ENCODE measurements around the gene MEAF6.
A peak's percentile ranks its signal among the peaks of the same experiment; 100 is the strongest.

The MEAF6 gene

DNA sequence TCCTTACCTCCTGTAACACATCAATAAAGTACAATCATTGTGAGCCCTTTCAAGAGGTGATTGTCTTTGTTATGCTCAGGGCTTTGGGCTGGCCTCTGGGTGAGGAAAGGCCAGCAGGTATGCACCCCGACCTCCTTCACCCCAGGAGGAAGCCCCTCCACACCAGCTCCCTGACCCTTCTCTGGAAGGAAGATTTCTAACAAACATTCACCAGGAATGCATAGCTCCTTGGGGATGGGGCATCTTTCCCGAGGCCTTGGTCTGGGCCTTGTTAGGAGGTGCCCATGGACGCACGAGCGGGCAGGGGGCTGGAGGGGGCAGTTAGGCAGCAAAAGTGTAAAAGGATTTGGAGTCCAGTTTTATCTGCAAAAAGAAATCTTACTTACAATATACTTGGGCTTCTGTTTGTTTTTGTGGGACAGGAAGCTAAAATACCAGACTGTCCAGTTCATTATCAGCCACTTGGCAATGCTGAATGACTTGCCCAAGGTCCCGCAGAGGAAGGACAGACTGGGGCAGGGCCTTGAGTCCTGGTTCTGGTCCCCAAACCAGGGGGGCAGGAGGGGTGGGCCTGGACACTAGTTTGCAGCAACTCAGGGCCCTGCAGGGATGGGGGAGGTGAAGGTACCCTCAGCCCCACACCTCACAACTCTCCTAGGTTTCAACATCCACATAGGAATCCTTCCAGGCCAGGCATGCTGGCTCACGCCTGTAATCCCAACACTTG, 30.1 kb downstream of the MEAF6 start:
- no peak for DNase-seq (ENCODE audit: low read depth in 3 of 3)

DNA sequence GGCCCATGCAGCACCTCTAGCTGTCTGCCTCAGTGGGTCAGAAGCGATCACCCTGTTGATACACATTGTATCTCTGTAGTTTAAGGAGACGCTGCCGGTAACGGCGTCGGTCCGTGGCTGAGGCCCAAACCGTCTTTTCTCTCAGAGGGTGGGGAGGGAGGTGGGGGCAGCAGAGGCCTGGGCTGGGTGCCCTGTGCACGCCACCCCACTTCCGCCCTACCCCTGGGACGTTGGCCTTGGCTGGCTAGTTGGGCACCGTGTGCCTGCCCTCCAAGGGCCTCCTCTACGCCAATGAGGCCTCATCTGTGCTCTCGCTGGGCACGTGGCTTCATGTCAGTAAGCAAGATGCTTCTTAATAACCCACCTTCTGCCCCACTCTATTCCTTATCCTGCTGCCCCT, 30.8 kb downstream of the MEAF6 start:
- DNase-seq (ENCODE audit: low read depth in 3 of 3): no peak

DNA sequence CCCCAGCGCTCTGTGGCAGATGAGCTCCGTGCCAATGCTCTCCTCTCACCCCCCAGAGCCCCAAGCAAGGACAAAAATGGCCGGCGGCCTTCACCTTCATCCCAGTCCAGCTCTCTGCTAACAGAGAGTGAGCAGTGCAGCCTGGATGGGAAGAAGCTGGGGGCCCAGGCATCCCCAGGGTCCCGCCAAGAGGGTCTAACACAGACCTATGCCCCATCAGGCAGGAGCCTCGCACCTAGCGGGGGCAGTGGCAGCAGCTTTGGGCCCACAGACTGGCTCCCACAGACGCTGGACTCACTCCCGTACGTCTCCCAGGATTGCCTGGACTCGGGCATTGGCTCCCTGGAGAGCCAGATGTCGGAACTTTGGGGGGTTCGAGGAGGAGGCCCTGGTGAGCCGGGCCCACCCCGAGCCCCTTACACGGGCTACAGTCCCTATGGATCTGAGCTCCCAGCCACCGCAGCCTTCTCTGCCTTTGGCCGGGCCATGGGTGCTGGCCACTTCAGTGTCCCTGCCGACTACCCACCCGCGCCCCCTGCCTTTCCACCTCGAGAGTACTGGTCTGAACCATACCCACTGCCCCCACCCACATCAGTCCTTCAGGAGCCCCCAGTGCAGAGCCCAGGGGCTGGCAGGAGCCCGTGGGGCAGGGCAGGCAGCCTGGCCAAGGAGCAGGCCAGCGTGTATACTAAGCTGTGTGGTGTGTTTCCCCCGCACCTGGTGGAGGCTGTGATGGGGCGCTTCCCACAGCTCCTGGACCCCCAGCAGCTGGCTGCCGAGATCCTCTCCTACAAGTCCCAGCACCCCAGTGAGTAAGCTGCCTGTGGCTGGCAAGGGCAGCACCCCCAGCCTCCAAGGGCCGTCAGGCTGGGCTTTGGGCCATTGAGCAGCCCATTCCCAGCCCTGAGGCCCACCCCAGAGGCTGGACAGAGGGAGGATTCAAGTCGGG, 31.5 kb downstream of the MEAF6 start:
- DNase-seq (ENCODE audit: low read depth in 3 of 3): no peak

DNA sequence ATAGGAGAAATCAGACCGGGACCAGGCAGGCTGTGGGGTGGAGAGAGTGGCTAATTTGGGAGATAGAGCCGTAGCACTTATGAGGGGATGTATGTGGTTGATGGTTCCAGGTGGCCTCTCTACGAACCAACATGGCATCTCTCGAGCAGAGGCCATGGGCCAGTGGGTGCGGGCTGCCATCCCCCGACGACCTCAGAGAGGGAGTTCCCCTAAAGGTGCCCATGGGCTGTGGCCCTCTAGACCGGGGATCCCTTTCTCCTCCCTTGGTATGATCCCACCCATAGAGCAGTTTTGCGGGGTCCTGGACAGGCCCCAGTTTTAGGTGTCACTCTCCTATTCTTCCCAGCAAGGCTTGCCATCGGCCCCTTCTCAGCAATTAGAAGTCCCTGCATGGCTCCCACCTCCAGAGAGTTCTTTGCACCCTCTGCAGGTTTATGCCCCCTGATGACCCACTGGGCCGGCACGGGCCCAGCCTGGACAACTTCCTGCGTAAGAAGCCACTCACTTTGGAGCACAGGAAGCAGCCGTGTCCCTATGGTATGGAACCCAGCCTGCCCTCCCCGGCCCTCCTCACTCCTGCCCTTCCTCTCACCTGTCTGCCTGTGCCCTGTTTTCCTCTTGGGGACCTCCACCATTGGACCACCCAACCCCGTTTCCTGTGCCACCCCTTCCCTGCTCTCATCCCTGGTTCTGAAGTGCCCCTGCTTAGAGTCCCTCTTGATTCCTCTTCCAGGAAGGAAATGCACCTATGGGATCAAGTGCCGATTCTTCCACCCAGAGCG, 32.4 kb downstream of the MEAF6 start:
- no peak for DNase-seq (ENCODE audit: low read depth in 3 of 3)

DNA sequence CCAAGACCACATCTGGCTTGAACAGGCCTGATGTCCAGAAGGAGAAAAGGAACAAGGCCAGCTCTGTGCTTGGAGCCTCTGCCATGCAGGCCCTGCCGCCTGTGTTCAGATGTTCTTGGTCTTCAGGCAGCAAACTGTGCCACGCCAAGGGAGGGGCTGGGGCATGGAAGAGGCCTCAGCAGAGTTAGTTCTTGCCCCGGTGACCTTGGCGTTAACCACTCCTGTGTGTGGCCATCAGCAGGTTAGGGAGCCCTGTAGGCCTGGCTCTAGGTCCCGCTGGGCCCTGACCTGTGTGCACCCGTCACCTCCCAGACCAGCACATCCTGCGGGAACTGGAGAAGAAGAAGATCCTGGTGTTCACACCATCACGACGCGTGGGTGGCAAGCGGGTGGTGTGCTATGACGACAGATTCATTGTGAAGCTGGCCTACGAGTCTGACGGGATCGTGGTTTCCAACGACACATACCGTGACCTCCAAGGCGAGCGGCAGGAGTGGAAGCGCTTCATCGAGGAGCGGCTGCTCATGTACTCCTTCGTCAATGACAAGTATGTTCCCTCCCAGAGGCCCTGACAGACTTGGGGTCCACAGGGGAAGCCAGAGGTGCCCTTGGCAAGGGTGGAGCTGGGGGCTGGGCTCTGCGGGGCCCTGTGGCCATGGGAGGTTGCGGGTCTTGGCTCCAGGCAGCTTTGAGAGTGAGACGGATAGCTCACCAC, 33.1 kb downstream of the MEAF6 start:
- peak in 1 of 3 donors; percentile 30 for DNase-seq (ENCODE audit: low read depth in 3 of 3)

DNA sequence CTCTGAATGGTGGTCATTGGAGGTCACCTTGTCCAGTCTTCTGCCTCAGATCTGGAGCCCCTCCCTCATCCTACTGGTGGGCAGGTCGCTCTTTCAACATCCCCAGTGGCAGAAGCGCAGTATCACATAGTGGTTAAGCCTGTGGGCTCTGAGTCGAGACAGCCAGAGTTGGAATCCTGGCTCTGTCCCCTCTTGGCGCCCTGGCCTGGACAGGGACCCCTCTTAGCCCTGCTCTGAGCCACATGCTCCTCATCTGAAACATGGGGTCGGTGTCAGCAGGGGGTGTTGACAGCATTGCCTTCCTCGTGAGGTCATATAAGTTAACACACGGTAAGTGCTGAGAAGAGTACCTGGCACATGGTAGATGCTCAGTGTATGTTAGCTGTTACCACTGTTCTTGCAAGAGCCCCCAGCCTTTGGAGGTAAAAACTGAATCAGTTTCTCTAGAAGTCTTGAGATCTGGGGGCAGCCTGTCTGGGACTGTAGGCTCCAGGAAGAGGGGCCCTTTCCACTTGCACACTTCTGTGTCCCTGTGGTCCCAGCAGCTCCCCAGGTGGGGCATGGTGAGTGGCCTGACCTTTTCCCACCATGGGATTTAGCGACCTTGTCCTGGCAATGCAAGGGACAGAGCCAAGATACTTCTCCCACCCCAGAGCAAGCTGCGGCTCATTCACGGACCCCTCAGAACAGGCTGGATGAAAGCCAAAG, 33.8 kb downstream of the MEAF6 start:
- DNase-seq (ENCODE audit: low read depth in 3 of 3): no peak

DNA sequence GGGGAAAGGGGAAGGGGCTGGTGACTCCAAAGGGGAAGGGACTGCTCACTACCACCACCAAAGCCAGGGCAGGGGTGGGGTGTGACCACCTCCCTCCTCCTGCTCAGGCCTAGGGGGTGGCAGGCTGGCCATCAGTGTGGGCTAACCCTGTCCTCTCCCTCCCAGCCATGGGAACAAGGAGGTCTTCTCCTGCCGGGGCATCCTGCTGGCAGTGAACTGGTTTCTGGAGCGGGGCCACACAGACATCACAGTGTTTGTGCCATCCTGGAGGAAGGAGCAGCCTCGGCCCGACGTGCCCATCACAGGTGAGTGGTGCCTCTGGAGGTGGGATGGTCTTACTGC, 34.5 kb downstream of the MEAF6 start:
- DNase-seq (ENCODE audit: low read depth in 3 of 3): no peak

DNA sequence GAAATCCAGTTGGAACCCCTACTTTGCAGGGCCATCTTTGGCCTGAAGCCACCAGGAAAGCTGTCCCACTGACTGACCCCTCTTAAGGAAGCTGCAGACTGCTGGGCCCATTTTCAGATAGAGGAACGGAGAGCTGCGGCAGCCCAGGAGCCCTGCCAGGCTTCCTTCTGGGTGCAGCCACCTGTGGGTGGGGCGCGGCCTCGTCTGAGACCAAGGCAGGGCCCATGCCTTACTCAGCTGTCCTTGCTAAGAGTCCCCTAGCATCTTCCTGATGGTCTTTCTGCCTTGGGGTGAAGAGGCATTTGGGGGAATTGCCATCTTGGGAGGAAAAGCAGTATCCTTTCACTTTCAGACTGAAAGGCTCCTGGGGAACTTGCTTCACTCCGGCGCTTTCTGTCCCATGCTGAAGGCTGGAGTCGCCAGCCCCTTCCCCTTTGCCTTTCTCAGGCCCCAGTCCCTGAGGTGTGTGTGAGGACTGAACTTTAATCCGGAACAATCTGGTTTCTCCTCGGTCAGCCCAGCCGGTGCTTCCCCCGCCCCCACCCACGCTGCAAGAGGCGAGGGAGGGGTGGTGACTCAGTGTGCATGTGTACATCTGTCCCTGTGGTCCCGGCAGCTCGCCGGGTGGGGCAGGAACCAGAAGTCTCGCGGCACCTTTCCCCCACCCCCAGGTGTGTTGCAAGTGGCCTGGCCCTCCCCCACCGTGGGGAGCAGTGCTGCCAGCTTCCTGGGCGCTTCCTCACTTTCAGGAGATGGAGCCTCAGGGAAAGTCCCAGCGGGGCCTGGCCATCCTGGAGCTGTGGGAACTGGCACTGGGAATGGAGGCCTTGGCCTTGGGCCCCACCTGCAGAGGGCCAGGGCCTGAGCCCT, 35.1 kb downstream of the MEAF6 start:
- peak; percentile 81 to 90 (median 90) for DNase-seq (ENCODE audit: low read depth in 3 of 3)

DNA sequence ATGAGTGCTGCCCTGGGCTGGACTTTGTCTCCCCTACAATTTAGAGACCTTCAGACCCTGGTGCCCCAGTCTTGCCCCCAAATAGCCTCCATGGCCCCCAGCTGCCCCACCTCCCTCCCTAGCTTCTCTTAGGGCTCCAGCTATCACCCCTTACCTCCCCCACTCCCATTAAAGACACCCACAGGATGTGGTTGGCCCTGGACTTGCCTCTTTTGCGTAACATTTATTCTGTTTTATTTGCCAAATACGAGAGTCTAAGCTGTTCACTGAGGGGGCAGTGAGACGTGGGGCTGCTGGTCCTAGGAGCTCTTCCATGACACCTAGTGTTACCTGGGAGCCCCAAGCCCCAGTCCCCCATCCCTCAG, 35.7 kb downstream of the MEAF6 start:
- DNase-seq (ENCODE audit: low read depth in 3 of 3): no peak

DNA sequence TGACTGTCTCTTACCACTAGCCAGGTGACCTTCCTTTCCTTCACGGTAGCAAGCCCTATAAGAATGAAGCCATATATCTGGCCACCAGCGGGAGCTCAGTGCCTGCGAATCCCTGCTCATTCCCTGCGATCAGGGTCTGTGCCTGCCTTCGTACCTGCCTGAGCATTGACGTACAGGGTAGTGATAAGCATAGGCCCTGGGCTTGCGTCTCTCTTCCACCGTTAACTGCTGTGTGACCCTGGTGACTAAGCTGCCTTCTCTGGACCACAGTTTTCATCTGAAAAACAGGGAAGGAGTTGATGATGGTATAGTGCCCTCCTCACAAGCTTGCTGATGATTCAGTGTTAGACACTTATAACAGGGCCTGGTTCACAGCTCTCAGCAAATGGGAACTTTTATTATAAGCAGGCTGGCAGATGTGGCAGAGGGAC, 36.1 kb downstream of the MEAF6 start:
- DNase-seq (ENCODE audit: low read depth in 3 of 3): peak in 1 of 3 donors; percentile 54

DNA sequence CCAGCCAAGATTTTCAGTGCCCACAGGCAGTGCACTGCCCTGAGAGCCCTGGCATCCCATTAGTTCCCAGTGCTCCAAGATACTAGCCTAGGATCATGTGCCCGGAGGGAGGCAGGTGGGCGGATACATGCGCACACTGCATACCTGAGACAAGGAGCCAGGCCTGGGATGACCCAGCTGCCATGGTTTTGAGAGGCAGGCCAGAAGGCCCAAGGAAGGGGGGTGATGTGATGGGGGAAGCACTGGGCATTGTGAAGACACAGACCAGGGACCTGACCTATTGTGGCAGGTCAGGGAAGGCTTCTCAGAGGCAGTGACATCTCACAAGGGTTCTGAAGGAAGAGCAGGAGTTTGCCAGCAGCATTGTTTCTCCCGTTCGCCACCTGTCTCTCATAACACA, 36.6 kb downstream of the MEAF6 start:
- no peak for DNase-seq (ENCODE audit: low read depth in 3 of 3)

DNA sequence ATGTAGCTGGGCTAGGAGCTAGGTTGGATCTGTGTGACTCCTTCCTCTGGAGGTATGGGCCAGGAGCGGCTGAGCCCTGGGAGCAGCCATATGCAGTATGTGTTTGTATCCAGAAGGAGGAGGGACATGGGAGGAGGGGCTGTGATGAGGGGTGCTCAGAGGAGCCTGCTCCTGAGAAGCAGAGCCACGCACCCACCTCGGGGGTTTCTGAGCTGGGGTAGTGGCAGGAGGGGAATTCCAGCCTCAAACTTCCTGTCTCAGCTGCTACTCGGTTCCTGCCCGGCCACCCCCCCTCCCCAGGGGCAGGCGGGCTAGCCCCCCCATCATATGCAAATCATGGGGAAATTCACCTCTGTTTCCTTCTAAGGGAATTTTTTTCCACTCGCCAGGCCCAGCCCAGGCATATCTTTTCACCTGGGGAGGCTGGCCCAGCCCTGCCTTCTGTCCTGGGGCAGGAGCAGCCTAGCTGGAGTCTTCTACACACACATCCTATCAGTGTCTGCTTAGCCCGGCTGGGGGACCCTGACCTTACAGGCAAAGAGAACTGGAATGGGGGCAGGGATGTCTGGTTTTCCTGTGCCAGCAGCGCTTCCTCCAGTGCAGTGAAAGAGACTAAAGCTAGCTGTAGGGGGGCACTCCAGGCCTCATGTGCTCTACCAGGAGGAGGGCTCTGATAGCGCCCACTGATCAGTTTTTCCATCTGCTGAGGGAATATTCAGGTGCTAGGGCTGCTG, 37.2 kb downstream of the MEAF6 start:
- peak in 2 of 3 donors; percentile 69 to 72 for DNase-seq (ENCODE audit: low read depth in 3 of 3)

DNA sequence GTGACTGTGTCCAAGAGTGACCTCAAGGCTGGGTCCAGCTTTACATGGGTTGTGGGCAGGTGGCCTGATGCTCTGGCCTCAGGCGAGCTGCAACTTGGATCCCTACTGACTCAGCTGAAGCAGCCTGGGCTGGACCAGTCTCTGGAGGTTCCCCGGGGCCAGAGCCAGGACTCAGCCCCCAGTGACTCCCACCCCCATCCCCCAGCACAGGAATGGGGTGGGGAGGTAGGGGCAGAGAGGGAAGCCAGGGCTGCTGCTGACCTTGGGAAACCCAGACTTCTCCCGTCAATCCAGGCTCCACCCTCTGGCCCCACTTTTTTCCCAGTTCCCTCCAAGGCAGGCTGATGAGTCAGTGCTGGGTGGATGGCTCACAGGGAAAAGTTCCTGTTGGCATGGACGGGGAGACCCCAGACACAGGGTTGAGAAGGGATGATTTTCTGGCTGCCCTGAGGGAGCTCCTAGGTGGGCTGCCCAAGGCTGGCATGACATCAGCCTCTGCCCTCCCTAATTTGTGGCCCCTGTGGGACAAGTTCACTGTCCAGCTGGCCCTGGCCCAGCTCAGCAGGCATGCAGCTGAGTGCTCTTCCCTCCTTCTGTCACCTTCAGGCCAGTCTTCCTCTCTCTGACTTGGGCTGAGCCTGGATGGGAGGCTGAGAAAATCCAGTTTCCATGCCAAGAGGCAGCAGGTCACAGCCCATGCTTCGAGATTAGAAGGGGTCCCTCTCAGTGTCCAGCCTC, 37.9 kb downstream of the MEAF6 start:
- DNase-seq (ENCODE audit: low read depth in 3 of 3): no peak

DNA sequence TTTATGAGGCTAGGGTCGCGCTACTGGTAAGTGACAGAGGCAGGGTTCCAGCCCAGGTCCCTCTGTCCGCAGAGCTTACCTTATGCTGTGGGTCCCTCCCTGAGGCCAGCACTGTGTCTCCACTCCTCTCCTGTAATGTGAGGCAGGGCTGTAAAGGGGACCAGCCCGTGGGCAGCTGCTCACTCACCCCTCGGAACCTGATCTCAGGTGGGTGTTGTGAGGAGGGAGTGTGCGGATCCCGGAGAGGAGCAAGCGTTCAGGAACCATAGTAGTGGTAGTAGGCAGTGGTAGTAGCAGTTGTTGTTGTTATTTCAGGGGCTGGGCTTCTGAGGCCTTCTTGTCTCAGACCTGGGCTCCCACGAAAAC, 38.5 kb downstream of the MEAF6 start:
- no peak for DNase-seq (ENCODE audit: low read depth in 3 of 3)

DNA sequence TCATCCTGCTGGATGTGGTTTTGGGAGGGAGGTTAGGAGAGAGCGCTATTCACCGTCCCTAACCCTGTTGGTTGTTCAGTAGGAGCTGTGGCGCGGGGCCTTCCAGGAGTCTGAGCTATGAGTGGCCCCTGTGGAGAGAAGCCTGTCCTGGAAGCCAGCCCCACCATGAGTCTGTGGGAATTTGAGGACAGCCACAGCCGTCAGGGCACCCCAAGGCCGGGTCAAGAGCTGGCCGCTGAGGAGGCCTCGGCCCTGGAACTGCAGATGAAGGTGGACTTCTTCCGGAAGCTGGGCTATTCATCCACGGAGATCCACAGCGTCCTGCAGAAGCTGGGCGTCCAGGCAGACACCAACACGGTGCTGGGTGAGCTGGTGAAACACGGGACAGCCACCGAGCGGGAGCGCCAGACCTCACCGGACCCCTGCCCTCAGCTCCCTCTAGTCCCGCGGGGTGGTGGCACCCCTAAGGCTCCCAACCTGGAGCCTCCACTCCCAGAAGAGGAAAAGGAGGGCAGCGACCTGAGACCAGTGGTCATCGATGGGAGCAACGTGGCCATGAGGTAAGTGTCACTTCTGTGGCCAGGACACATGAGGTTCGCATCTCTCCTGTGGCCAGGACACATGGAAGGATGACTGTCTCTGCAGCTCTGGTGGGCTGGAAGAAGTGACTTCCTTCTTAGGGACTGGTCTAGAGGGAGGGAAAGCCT, 39.0 kb downstream of the MEAF6 start:
- DNase-seq (ENCODE audit: low read depth in 3 of 3): no peak

DNA sequence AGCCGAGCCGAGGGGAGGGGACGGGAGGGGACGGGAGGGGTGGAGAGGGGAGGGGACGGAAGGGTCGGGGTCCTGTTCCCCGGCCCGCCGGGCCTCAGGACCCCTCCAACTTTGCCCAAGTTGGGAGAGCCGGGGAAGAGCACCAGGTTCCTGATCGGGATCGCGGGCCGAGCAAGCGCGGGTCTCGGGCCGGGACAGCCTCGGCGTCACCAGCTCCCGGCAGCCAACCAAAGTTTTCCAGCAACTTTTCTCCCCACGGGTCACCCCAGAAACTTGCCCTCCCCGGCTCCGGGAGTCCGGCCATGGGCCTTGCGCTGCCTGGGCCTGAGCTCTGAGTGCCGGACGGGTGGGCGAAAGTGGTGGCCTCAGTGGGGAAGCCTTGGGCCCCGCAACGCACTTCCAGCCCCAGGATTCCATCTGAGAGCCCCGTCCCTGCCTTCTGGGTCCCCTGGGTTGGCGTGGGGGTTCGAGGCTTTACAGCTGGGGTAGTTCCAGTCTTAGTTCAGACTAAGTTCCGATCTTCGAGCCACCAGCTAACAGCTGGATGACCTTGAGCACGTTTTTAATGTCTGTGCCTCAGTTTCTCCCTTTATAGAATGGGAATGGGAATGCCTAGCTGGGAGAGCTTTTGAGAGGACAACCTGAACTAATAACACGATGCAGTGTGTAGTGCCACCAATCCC, 39.7 kb downstream of the MEAF6 start:
- no peak for DNase-seq (ENCODE audit: low read depth in 3 of 3)

DNA sequence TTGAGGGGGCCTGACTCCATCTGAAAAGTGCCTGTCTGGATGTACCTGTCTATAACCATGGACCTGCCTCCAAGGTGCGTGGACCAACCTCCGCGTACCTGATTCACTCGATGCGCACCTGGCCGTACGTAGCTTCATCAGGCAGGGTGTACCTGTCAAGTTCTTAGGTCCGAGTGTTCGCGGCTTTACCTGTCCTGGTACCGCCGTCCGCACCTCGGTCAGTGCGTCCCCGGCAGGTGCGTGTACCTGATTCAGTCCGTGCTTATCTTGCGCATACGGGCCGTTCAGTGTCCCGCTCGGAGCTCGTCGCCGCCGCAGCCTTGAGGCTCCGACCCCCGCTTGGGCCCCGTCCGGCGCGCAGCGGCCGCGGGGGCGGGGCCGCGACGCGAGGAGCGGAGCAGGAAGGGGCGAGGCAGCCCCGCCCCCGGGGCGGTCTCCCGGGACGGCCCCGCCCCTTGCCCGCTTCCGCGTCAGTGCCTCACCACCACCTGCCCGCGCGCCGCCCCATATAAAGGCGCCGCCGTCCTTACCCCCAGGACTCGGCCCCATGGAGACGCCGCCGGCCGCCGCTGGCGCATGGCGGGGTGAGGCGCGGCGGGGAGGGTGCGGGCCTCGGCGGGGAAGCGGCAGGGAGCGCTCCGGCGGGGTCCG, 40.4 kb downstream of the MEAF6 start, which contains the start of gene ZC3H12A:
Gene ZC3H12A (plus strand): TSS at position 535 of the 651 bp plus-strand sequence. CDS start 917 bp downstream, outside the sequence.
- peak; percentile 84 to 91 (median 87) for DNase-seq (ENCODE audit: low read depth in 3 of 3)

Data from stimulated activated CD4-positive, alpha-beta T cell treated with anti-CD3 and anti-CD28 coated beads, TNF-alpha, amount 100 ng/mL, for 48 hours (primary cell).